Stimulated activated naive B cell treated with anti-CD40 and anti-IgM and Interleukin-4, amounts not matched to agents 10 μg/mL and 1 μg/mL and 100 μg/mL, for 72 hours (primary cell): ENCODE results near the gene TMEM270.

Source experiments
- ATAC-seq, 2 donors: fragments of 150-1000 bp; cut with Tn5 transposase; replicated peaks; 2 replicates each; pipeline ENCODE4 v1.10.0; 2021; ENCODE audit warnings: moderate library complexity in 1 of 2
- DNase-seq: peaks from one replicate; pipeline ENCODE4 v3.0.0; 2021
- H3K27ac Mint-ChIP-seq: one replicate; pipeline ENCODE4 v1.8.0; 2022; ENCODE audit warnings: mild to moderate bottlenecking, mixed read lengths
- H3K27me3 Mint-ChIP-seq, 2 donors: one replicate each; pipeline ENCODE4 v1.8.0; 2022; ENCODE audit warnings: mixed read lengths in 2 of 2
- H3K36me3 Mint-ChIP-seq, 2 donors: one replicate each; pipeline ENCODE4 v1.8.0; 2022; ENCODE audit warnings: mixed read lengths in 2 of 2, mild to moderate bottlenecking in 1 of 2
- H3K4me1 Mint-ChIP-seq, 2 donors: one replicate each; pipeline ENCODE4 v1.8.0; 2022; ENCODE audit warnings: mixed read lengths in 2 of 2, mild to moderate bottlenecking in 1 of 2
- H3K4me3 Mint-ChIP-seq, 2 donors: one replicate each; pipeline ENCODE4 v1.8.0; 2022; ENCODE audit warnings: mild to moderate bottlenecking in 2 of 2, mixed read lengths in 2 of 2, moderate library complexity in 1 of 2
- H3K9me3 Mint-ChIP-seq, 2 donors: one replicate each; pipeline ENCODE4 v1.8.0; 2022; ENCODE audit warnings: mixed read lengths in 2 of 2, mild to moderate bottlenecking in 1 of 2

TMEM270 gene

DNA sequence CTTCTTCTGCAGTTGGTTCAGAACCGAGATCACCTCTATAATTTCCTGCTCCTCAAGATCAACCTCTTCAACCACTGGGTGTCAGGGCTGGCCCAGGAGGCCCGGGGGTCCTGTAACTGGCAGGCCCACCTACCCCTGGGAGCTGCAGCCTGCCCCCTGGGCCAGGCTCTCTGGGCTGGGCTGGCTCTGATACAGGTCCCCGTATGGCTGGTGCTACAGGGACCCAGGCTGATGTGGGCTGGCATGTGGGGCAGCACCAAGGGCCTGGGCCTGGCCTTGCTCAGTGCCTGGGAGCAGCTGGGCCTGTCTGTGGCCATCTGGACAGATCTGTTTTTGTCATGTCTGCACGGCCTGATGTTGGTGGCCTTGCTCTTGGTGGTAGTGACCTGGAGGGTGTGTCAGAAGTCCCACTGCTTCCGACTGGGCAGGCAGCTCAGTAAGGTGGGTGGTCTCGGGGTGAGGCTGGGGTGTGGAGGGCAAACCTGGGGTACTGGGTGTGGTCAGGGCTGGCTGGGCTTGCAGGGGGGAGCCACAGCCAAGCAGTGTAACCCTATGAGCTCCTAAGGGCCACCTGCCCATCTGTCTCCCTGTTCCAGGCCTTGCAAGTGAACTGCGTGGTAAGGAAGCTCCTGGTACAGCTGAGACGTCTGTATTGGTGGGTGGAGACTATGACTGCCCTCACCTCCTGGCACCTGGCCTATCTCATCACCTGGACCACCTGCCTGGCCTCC is 4.2 kb downstream of the TMEM270 start:
- DNase-seq (no peak), ATAC-seq (no peak)
- no peak overlapping the region for H3K27ac Mint-ChIP-seq
- H3K27me3 Mint-ChIP-seq: peaks cover 9 to 11% of the 10 kb centered on the region in 2 donors
- H3K36me3 Mint-ChIP-seq: no peaks in the 10 kb centered on the region
- no peak overlapping the region for H3K4me3 Mint-ChIP-seq
- no peaks in the 10 kb centered on the region for H3K9me3 Mint-ChIP-seq
- H3K4me1 Mint-ChIP-seq: peaks cover 0 to 4% of the 10 kb centered on the region in 2 donors

- Mint-ChIP-seq H3K4me3 (no peak overlapping the region), H3K27me3 (peaks cover 6 to 11% of the 10 kb centered on the region in 2 donors), H3K36me3 (no peaks in the 10 kb centered on the region), H3K27ac (no peak overlapping the region), H3K9me3 (no peaks in the 10 kb centered on the region), H3K4me1 (peaks cover 0 to 4% of the 10 kb centered on the region in 2 donors)
- no peak for DNase-seq
- peak; percentile 87 to 88 for ATAC-seq
Observed at GRCh38 chr7:73865738-73866445, 4.9 kb downstream of the TMEM270 start.

GRCh38 chr7:73866446-73866767 is 5.4 kb downstream of the TMEM270 start:
- DNase-seq: no peak
- H3K9me3 Mint-ChIP-seq: no peaks in the 10 kb centered on the region
- H3K36me3 Mint-ChIP-seq: no peaks in the 10 kb centered on the region
- no peak for ATAC-seq
- H3K4me1 Mint-ChIP-seq: peaks cover 0 to 4% of the 10 kb centered on the region in 2 donors
- H3K27ac Mint-ChIP-seq: no peak overlapping the region
- peaks cover 6 to 11% of the 10 kb centered on the region in 2 donors for H3K27me3 Mint-ChIP-seq
- H3K4me3 Mint-ChIP-seq: no peak overlapping the region

- H3K4me1 Mint-ChIP-seq: peaks cover 0 to 4% of the 10 kb centered on the region in 2 donors
- no peaks in the 10 kb centered on the region for H3K9me3 Mint-ChIP-seq
- H3K27me3 Mint-ChIP-seq: peaks cover 5 to 17% of the 10 kb centered on the region in 2 donors
- no peak overlapping the region for H3K4me3 Mint-ChIP-seq
- no peak overlapping the region for H3K27ac Mint-ChIP-seq
- ATAC-seq (no peak), DNase-seq (no peak)
- no peaks in the 10 kb centered on the region for H3K36me3 Mint-ChIP-seq
Observed at GRCh38 chr7:73869011-73869798, 8.2 kb downstream of the TMEM270 start.

GRCh38 chr7:73870041-73870492 is 9.1 kb downstream of the TMEM270 start:
- DNase-seq (no peak), ATAC-seq (no peak)
- Mint-ChIP-seq H3K4me1 (peaks cover 0 to 4% of the 10 kb centered on the region in 2 donors), H3K27ac (no peak overlapping the region), H3K36me3 (no peaks in the 10 kb centered on the region), H3K4me3 (no peak overlapping the region), H3K27me3 (peaks cover 5 to 17% of the 10 kb centered on the region in 2 donors), H3K9me3 (no peaks in the 10 kb centered on the region)

DNA sequence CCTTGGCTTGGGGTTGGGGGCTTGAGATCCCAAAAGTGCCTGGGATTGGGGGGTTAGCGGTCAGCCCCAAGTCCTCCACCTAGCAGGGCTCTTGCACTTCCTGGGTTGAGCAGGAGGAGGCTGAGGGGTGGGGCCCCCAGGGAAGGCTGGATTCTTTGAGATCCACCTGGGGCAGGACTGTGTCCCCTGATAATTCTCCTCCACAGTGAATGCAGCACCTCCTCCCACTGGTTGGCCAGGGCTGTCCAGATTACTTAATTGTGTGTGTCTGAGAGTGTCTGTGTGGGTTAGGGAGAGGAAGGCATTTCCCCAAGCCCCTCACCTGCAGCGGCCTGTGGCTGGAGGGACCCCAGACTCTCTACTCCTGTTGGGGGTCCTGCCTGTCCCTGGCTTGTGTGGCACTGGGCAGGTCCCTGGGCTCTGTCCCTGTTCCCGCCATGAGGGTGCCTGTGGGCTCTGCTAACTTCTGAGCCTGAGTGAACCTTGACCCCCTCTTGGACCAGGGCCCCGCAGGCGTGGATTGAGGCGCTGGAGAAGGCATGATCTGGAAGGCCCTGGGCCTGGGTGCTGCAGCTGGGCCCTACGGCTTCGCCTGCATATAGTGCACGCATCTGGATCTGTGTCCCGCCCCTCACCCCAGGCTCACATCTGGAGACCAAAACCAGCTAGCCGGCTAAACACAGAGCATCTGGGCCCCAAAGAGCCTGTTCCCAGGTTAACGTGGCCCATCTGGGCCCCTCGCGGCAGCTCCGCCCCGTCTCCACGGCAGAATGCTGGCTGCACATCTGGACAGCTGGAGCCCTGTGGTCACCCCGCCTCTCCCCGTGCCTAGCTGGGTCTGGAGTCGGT is 10.4 kb downstream of the TMEM270 start:
- no peak for ATAC-seq
- no peak overlapping the region for H3K4me3 Mint-ChIP-seq

GRCh38 chr7:73872056-73872908 is 11.3 kb downstream of the TMEM270 start:
- H3K27me3 Mint-ChIP-seq: peaks cover 4 to 17% of the 10 kb centered on the region in 2 donors
- no peaks in the 10 kb centered on the region for H3K9me3 Mint-ChIP-seq
- no peaks in the 10 kb centered on the region for H3K4me1 Mint-ChIP-seq
- ATAC-seq (no peak), DNase-seq (no peak)
- no peak overlapping the region for H3K4me3 Mint-ChIP-seq
- H3K27ac Mint-ChIP-seq: no peak overlapping the region
- H3K36me3 Mint-ChIP-seq: no peaks in the 10 kb centered on the region

More for the DNA sequence above, 10.4 kb downstream of the TMEM270 start:
- no peak overlapping the region for H3K27ac Mint-ChIP-seq
- H3K9me3 Mint-ChIP-seq: no peaks in the 10 kb centered on the region
- H3K4me1 Mint-ChIP-seq: peaks cover 0 to 1% of the 10 kb centered on the region in 2 donors
- H3K36me3 Mint-ChIP-seq: no peaks in the 10 kb centered on the region
- DNase-seq: no peak
- H3K27me3 Mint-ChIP-seq: peaks cover 7 to 17% of the 10 kb centered on the region in 2 donors

DNA sequence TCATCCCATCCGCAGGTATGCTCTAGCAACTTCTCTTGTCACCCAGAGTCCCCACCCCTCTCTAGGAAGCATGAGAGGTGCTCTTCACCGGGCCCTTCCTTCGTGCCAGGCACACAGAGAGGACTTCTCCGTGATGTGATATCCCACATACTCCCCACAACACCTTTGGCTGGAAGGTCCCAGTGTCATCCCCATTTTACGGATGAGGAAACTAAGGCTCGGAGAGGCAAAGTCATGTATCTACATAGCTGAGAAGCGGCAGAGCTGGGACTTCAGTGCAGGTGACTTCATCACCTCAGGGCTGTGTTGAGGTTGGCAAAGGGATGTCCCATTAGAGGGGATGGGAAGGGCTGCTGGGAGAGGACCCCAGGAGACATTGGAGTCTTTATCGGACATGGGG is 15.4 kb downstream of the TMEM270 start:
- Mint-ChIP-seq H3K27me3 (peaks cover 18 to 32% of the 10 kb centered on the region in 2 donors), H3K4me3 (no peak overlapping the region), H3K27ac (no peak overlapping the region), H3K9me3 (no peaks in the 10 kb centered on the region), H3K4me1 (no peaks in the 10 kb centered on the region), H3K36me3 (no peaks in the 10 kb centered on the region)
- DNase-seq (no peak), ATAC-seq (no peak)

GRCh38 chr7:73876973-73877372 is 16.0 kb downstream of the TMEM270 start:
- no peaks in the 10 kb centered on the region for H3K36me3 Mint-ChIP-seq
- ATAC-seq (no peak), DNase-seq (no peak)

GRCh38 chr7:73879977-73880681 is 19.2 kb downstream of the TMEM270 start:
- Mint-ChIP-seq H3K4me3 (no peak overlapping the region), H3K27ac (no peak overlapping the region), H3K4me1 (peaks cover 3 to 4% of the 10 kb centered on the region in 2 donors), H3K36me3 (no peaks in the 10 kb centered on the region), H3K9me3 (no peaks in the 10 kb centered on the region), H3K27me3 (peaks cover 27 to 29% of the 10 kb centered on the region in 2 donors)
- ATAC-seq (no peak), DNase-seq (no peak)

More at GRCh38 chr7:73876973-73877372, 16.0 kb downstream of the TMEM270 start:
- no peak overlapping the region for H3K4me3 Mint-ChIP-seq
- H3K4me1 Mint-ChIP-seq: no peaks in the 10 kb centered on the region
- no peaks in the 10 kb centered on the region for H3K9me3 Mint-ChIP-seq
- peaks cover 18 to 33% of the 10 kb centered on the region in 2 donors for H3K27me3 Mint-ChIP-seq
- no peak overlapping the region for H3K27ac Mint-ChIP-seq

DNA sequence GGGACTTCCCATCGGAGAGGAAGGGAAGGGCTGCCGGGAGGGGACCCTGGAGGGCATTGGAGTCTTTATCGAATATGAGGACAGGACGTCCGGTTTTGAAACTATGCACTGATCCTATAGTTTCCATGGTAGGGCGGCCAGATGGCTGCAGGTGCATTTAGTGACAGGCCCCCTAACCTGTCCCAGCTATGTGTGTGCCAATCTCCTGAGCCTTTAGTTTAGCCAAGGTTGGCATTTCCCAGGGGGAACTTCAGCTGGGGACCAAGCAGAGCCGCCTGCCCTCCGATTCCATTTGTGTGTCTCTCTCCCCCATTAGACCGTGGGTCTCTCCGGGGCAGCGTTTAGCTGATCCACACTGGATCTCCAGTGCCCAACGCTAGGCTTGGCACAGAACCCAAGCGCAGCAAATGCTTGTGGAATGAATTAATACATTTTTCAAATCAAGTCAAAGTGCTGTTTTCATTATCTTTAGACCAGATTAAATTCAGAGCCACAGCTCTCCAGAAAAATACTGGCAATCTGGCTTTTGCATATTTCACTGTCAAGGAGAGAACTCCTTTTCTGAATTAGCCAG is 19.9 kb downstream of the TMEM270 start:
- Mint-ChIP-seq H3K27ac (no peak overlapping the region), H3K4me1 (peaks cover 4 to 8% of the 10 kb centered on the region in 2 donors), H3K27me3 (peaks cover 27 to 33% of the 10 kb centered on the region in 2 donors), H3K36me3 (no peaks in the 10 kb centered on the region), H3K9me3 (no peaks in the 10 kb centered on the region), H3K4me3 (no peak overlapping the region)
- DNase-seq (no peak), ATAC-seq (no peak)

GRCh38 chr7:73881352-73882046 is 20.5 kb downstream of the TMEM270 start:
- H3K27ac Mint-ChIP-seq: no peak overlapping the region
- DNase-seq: no peak
- no peaks in the 10 kb centered on the region for H3K36me3 Mint-ChIP-seq
- peaks cover 4 to 14% of the 10 kb centered on the region in 2 donors for H3K4me1 Mint-ChIP-seq
- H3K9me3 Mint-ChIP-seq: no peaks in the 10 kb centered on the region
- H3K27me3 Mint-ChIP-seq: peaks cover 30 to 40% of the 10 kb centered on the region in 2 donors
- ATAC-seq: no peak
- no peak overlapping the region for H3K4me3 Mint-ChIP-seq
